Activated T-helper 1 cell treated with anti-CD3 and anti-CD28 coated beads, Interleukin-2, amount 50 U/mL, for 16 hours (primary cell): ENCODE results near the gene NEBL.

Source experiments
- DNase-seq, 2 donors: peaks; one replicate each; pipeline ENCODE4 v3.0.0-alpha.2; 2020; ENCODE audit warnings: low read depth in 1 of 2, low spot score in 1 of 2

NEBL gene

GRCh38 chr10:20901110-20901509, 4.0 kb upstream of the NEBL start:
- DNase-seq, result no peak

GRCh38 chr10:20898866-20899535, 1.9 kb upstream of the NEBL start:
- no peak for DNase-seq

GRCh38 chr10:20893297-20893696, 3.8 kb downstream of the NEBL start:
- DNase-seq, result no peak

DNA sequence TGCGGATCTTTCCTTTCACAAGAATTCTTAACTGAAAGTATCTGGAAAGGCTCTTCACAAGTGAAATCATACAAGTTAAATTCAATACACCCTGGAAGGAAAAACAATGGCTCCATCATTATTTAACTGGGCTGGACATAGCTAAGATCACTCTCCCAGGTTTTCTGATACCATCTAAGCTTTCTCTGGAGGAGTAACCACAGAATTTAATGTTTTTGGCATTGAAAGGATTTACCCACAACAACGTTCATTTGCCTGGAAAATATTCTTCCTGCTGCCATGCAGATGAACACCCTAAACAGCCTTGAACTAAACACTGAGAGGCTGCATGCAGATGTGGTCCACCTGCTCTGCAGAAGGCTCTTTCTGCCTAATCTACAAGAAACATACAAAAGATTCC, 4.3 kb downstream of the NEBL start:
- no peak for DNase-seq

DNA sequence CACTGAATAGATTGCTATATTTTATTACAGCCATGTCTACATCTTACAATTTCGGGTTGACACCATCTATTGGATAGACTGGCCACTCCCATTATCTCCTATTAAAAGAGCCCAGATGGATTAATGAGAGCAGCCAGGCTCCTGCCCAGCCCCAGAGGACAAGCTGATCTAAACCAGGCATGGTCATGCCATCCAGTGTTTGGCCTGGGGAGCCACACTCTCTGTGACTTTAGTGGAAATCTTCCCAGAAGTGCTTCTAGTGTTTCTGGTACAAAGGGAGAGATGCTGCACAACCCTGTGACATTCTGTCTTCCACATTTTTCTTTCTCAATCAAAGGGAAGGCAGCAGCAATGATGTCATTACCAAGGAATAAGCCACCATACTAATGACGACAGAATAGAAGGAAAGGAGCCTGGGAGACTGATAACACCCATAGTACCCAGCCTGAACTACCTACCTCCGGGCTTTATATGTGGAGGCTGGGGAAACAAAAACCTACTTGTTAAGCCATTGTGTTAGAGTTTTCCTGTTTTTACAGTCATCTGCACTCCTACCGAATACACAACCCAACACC, 5.0 kb downstream of the NEBL start:
- no peak for DNase-seq

GRCh38 chr10:20891338-20891714, 5.8 kb downstream of the NEBL start:
- no peak for DNase-seq

- no peak for DNase-seq
Measured at GRCh38 chr10:20890491-20891337, 6.4 kb downstream of the NEBL start.

DNA sequence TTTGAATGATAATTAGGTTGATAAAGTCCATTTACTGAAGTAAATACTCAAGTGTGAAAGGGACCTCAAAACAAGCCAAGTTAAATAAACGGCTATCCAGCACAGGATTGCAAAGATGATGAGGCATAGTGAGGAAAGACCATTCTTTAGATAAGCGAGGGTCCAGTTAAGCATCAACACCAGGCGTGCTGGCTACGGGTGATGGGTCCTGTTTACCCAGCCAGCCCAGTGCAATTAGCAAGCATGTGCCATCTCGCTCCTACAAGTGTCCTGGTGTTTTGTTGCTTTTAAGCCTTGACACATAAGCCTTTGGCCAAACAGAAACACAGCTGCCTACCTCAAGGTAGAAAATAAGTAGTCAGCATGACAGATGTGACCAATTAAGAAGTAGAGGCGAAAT, 7.1 kb downstream of the NEBL start:
- no peak for DNase-seq

GRCh38 chr10:20888620-20889330, 8.3 kb downstream of the NEBL start:
- no peak for DNase-seq

DNA sequence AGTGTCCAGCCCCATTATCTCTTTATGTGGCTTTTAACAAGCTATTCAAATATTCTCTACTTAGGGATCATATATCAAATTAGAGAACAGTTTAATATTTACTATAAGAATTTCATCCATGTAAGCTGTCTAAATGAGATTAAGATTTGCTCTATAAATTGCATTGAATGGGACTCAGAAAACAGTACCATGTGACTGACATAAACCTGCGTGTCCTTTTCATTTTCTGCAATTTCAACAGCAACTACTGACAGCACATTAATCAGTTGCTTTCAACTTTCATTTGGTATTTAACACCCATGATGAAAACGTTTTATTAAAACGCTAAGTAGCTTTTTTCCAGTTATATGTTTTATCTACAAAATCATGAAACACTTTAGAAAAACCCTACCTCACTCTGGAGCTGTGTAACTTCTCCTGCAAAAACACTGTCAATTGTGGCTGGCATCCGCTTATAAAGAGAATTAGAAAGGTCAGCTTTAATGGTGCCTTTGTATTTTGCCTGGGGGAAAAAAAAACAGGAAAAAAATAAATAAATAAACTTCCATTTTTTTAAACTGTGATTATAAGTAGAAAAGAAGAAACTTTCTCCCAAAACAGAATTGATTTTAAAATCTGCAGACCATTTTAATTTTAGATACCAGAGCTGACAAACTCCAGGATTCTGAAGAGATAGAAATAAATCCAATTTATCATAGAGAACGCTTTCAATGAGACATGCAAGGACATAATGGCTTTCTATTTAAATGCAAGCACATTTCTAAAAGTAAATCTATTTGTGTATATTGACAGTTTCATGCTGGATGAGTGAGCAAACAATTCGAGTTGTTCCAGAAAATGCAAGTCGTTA, 9.2 kb downstream of the NEBL start:
- no peak for DNase-seq

GRCh38 chr10:20885678-20886077, 11.4 kb downstream of the NEBL start:
- DNase-seq, result no peak

GRCh38 chr10:20883552-20883951, 13.6 kb downstream of the NEBL start:
- DNase-seq, result no peak

DNA sequence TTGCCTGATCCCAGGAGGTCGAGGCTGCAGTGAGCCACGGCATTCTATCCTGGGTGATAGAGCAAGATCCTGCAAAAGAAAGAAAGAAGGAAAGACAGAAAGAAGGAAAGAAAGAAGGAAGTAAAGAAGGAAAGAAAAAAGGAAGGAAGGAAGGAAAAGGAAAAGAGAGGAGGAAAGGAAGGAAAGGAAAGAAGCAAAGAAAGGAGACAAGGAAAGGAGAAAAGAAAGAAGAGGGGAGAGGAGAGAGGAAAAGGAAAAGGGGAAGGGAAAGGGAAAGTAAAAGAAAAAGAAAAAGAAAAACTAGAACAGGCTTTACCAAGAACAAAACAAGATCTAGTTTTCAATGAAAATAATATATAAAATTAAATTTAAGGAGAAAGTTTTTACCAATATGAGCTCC, 15.0 kb downstream of the NEBL start:
- no peak for DNase-seq

GRCh38 chr10:20879136-20879535, 18.0 kb downstream of the NEBL start:
- no peak for DNase-seq

DNA sequence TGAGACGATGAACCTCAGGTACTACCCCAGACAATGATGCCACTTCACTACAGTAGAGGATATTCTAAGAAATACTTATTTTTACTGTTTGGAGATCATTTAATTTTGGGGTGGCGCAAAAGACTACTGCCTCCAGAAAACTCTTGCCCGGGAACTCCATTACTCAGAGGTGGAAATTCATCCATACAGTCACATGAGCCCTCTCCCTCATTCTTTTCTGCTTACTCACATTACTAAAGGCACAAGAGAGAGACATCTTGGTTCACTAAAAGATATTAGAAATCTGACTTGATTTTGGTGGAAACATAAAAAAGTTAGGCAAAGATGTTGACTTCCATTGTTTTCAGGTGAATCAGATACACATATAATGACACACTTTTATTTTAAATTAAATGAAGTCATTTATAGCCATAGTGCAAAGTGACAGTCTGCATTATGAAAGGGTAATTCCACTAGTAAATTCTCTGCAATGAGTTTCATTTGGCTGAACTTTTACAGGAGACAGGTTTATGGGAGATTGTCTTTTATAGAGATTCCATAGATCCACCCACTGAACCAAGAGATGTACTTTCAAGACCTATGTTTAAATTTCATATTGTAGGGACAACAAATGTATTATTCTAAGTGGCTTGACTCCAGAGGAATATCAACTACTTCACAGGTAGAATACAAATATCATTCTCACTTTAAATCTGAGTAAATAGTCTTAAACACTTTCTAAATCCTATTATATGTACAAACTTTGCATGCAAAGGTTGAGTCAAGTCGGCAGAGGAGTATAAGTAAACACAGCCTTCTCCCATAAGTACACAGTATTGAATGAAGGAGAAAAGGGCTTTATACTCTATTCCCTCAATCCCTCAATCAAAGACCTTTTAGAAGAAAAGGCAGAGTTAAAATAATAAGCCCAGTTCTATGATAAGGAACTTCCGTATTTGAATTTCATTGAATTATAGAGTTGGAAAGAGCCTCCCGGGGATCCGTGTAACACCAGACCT, 18.8 kb downstream of the NEBL start:
- no peak for DNase-seq

DNA sequence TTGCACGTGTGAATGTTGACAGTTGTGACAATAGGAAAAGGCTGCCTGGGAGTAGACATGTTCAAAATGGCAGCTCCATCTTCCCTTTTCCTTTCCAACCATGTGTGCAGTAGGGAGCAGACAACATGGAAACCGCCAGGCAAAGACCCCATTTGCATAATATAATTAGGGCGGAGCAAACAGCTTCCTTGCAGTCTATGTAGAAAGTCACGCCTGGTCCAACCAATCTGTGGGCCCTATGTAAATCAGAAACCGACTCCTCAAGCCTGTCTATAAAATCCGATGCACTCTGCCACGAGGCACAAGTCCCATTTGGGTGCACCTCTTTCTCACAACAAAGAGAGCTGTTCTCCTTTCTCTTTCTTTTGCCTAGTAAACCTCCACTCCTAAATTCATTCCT, 19.6 kb downstream of the NEBL start:
- DNase-seq, result no peak

DNA sequence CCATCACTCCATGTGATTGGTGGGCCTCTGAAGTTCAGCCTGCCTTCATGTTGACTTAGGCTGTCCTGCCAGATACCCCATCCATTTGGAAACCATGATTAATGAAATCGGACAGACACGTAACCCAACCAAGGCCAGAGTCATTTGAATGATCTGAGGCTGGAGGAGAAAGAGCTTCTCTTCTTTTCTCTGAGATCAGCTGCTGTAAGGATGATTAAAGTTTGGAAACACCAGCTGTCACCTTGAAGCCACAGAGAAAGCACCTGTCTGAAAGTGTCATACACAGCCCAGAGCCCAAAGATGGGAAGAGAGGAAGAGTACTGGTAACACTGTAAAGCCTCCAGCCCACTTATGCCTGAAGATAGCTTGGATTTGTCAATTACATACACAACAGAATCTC, 22.9 kb downstream of the NEBL start:
- no peak for DNase-seq

- no peak for DNase-seq
Measured at GRCh38 chr10:20871970-20872369, 25.1 kb downstream of the NEBL start.

DNA sequence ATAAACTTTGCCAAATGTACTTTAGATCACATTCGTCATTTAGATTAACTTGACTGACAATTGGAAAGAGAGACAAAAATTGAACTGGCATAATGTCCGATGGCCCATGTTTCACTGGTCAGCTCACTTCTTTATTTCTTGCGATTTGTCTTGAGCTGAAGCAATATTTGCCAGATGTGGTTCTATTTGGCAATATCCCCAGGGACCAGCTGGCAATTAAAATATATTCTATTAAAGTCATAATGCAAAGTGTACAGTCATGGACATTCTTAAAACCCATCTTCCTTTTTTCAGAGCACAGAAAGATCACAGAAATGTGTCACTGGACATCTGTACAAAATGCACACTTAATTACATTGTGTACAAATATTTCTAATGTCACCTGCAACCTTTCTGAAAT, 26.3 kb downstream of the NEBL start:
- no peak for DNase-seq

GRCh38 chr10:20863008-20863407, 34.1 kb downstream of the NEBL start:
- DNase-seq, result no peak
